Liver (tissue), 3 donors: ENCODE results near the gene LRCH4.

Source experiments
- FOXA1 ChIP-seq: IDR thresholded peaks from 2 replicates; pipeline ENCODE4 v1.6.1; 2016; ENCODE audit warnings: antibody characterized with exemption
- HNF4A ChIP-seq, 2 donors: conservative IDR thresholded peaks; 2 replicates each; pipeline ENCODE4 v1.6.1; 2016; ENCODE audit warnings: antibody characterized with exemption in 2 of 2, mild to moderate bottlenecking in 2 of 2
- RAD21 ChIP-seq, 2 donors: IDR thresholded peaks; 2 replicates each; pipeline ENCODE4 v1.6.1; 2016; ENCODE audit warnings: antibody characterized with exemption in 2 of 2, mild to moderate bottlenecking in 2 of 2
- TF ChIP-seq, protein P1 (sequence below): fragments of 150-350 bp; IDR thresholded peaks from 2 replicates; pipeline ENCODE4 v1.5.1; 2017; ENCODE audit warnings: improper control_type of control experiment, low read depth, low read length; ENCODE audit not compliant: missing input control
- TF ChIP-seq, protein P2 (sequence below): IDR thresholded peaks from 2 replicates; pipeline ENCODE4 v1.6.1; 2016; ENCODE audit warnings: antibody characterized with exemption, mild to moderate bottlenecking
- TF ChIP-seq, protein P3 (sequence below): IDR thresholded peaks from 2 replicates; pipeline ENCODE4 v1.6.1; 2016; ENCODE audit warnings: antibody characterized with exemption
- donor health status: healthy.
- donor health status: healthy.

DNA sequence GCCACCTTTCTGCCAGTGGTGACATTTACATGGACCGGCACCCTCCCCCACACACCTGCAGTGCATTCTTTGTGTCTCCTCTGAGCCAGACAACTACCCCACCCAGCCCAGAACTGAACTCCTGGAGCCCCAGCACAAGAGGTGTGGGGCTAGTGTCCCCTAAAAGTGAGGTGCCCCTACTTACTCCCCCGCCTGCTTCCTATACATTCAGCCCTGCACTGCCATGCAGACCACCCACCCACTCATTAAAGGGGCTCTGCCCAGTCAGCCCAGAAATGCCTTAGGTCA is 14.2 kb downstream of the LRCH4 start:
- TF ChIP-seq, protein P1, sequence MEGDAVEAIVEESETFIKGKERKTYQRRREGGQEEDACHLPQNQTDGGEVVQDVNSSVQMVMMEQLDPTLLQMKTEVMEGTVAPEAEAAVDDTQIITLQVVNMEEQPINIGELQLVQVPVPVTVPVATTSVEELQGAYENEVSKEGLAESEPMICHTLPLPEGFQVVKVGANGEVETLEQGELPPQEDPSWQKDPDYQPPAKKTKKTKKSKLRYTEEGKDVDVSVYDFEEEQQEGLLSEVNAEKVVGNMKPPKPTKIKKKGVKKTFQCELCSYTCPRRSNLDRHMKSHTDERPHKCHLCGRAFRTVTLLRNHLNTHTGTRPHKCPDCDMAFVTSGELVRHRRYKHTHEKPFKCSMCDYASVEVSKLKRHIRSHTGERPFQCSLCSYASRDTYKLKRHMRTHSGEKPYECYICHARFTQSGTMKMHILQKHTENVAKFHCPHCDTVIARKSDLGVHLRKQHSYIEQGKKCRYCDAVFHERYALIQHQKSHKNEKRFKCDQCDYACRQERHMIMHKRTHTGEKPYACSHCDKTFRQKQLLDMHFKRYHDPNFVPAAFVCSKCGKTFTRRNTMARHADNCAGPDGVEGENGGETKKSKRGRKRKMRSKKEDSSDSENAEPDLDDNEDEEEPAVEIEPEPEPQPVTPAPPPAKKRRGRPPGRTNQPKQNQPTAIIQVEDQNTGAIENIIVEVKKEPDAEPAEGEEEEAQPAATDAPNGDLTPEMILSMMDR: no peak
- TF ChIP-seq, protein P2, sequence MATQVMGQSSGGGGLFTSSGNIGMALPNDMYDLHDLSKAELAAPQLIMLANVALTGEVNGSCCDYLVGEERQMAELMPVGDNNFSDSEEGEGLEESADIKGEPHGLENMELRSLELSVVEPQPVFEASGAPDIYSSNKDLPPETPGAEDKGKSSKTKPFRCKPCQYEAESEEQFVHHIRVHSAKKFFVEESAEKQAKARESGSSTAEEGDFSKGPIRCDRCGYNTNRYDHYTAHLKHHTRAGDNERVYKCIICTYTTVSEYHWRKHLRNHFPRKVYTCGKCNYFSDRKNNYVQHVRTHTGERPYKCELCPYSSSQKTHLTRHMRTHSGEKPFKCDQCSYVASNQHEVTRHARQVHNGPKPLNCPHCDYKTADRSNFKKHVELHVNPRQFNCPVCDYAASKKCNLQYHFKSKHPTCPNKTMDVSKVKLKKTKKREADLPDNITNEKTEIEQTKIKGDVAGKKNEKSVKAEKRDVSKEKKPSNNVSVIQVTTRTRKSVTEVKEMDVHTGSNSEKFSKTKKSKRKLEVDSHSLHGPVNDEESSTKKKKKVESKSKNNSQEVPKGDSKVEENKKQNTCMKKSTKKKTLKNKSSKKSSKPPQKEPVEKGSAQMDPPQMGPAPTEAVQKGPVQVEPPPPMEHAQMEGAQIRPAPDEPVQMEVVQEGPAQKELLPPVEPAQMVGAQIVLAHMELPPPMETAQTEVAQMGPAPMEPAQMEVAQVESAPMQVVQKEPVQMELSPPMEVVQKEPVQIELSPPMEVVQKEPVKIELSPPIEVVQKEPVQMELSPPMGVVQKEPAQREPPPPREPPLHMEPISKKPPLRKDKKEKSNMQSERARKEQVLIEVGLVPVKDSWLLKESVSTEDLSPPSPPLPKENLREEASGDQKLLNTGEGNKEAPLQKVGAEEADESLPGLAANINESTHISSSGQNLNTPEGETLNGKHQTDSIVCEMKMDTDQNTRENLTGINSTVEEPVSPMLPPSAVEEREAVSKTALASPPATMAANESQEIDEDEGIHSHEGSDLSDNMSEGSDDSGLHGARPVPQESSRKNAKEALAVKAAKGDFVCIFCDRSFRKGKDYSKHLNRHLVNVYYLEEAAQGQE: no peak
- no peak for TF ChIP-seq FOXA1
- TF ChIP-seq HNF4A (conservative IDR thresholded peaks at IDR 0.05): no peak
- TF ChIP-seq RAD21 (IDR thresholded peaks at IDR 0.05): no peak
- TF ChIP-seq, protein P3, sequence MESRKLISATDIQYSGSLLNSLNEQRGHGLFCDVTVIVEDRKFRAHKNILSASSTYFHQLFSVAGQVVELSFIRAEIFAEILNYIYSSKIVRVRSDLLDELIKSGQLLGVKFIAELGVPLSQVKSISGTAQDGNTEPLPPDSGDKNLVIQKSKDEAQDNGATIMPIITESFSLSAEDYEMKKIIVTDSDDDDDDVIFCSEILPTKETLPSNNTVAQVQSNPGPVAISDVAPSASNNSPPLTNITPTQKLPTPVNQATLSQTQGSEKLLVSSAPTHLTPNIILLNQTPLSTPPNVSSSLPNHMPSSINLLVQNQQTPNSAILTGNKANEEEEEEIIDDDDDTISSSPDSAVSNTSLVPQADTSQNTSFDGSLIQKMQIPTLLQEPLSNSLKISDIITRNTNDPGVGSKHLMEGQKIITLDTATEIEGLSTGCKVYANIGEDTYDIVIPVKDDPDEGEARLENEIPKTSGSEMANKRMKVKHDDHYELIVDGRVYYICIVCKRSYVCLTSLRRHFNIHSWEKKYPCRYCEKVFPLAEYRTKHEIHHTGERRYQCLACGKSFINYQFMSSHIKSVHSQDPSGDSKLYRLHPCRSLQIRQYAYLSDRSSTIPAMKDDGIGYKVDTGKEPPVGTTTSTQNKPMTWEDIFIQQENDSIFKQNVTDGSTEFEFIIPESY: no peak
